Prostate gland (tissue), 2 donors: ENCODE measurements around the gene SLC41A1. TPM values are rescaled to one million over a fixed set of nuclear protein-coding genes. Genes with fewer than 3 reads are reported as not detected.

Source experiments
- DNase-seq: peaks from one replicate; pipeline ENCODE4 v3.0.0-alpha.2; 2019; ENCODE audit warnings: low spot score
- H3K27ac ChIP-seq, 2 donors: fragments of 200-600 bp; sonication (generic); 2 replicates each; pipeline ENCODE4 v1.5.1; 2017 to 2019
- H3K27me3 ChIP-seq: fragments of 200-600 bp; sonication (generic); replicated peaks from 2 replicates; pipeline ENCODE4 v1.5.1; 2019; ENCODE audit not compliant: insufficient read depth
- H3K36me3 ChIP-seq, 2 donors: fragments of 200-600 bp; sonication (generic); 1 replicate in 1 of 2; 2 replicates in 1 of 2; pipeline versions ENCODE4 v1.5.1 to v1.8.1; 2017 to 2019
- H3K4me1 ChIP-seq: fragments of 200-600 bp; sonication (generic); replicated peaks from 2 replicates; pipeline ENCODE4 v1.5.1; 2019
- H3K4me3 ChIP-seq, 2 donors: fragments of 200-600 bp; sonication (generic); 2 replicates each; pipeline ENCODE4 v1.5.1; 2017 to 2019
- H3K9me3 ChIP-seq: fragments of 200-600 bp; sonication (generic); 2 replicates; pipeline ENCODE4 v1.5.1; 2017
- CTCF ChIP-seq, 4 experiments: fragments of 200-600 bp in 2 of 4; fragments of 450-650 bp in 2 of 4; sonication (generic) in 2 of 4; IDR thresholded peaks; 1 replicate in 3 of 4; 2 replicates in 1 of 4; pipeline ENCODE4 v1.5.1; 2016 to 2019; ENCODE audit warnings: antibody characterized with exemption in 4 of 4, mild to moderate bottlenecking in 2 of 4, moderate library complexity in 2 of 4
- POLR2A ChIP-seq: fragments of 450-650 bp; IDR thresholded peaks from one replicate; pipeline ENCODE4 v1.6.1; 2016; ENCODE audit warnings: antibody characterized with exemption, mild to moderate bottlenecking
- POLR2AphosphoS5 ChIP-seq: sonication (generic); formaldehyde crosslinking; IDR thresholded peaks from one replicate; pipeline ENCODE4 v1.6.1; 2017; ENCODE audit warnings: antibody characterized with exemption
- WGBS: methylation state at CpG from one replicate; pipeline ENCODE4 v1.1.5; 2018; 5-methylcytosine and 5-hydroxymethylcytosine counted together
- intact Hi-C: fragments of 100-400 bp; cut with DNase I; formaldehyde crosslinking; loops from one replicate; pipeline ENCODE4 v1.14.2; 2022
- total RNA-seq, 2 donors: library from RNA; depleted of rRNA; stranded (reverse); fragments of >200 nt; gene quantifications; one replicate each; pipeline ENCODE4 v1.1.0, GENCODE V29; 2016

Gene SLC41A1
- total RNA-seq, 2 donors from 2014 or later = 20.3 to 114 TPM

GRCh38 chr1:205842229-205842628, 29.2 kb upstream of the SLC41A1 start:
- no peak overlapping the region for H3K27ac ChIP-seq
- no peaks in the 10 kb centered on the region for H3K27me3 ChIP-seq
- no peak for TF ChIP-seq POLR2A
- TF ChIP-seq POLR2AphosphoS5 = no peak
- no peak for TF ChIP-seq CTCF (IDR thresholded peaks at IDR 0.05)
- DNase-seq = no peak
- no peaks in the 10 kb centered on the region for H3K36me3 ChIP-seq
- intact Hi-C loops = no loop called here
- no peaks in the 10 kb centered on the region for H3K4me1 ChIP-seq
- no peak overlapping the region for H3K4me3 ChIP-seq
- WGBS = 96% methylated on average over 2 of the region's 2 CpGs
- H3K9me3 ChIP-seq = no peaks in the 10 kb centered on the region

- no peak for TF ChIP-seq CTCF (IDR thresholded peaks at IDR 0.05)
- TF ChIP-seq POLR2AphosphoS5 = no peak
- TF ChIP-seq POLR2A = no peak
- Histone ChIP-seq H3K4me3 (no peak overlapping the region), H3K27ac (no peak overlapping the region), H3K4me1 (no peaks in the 10 kb centered on the region), H3K27me3 (no peaks in the 10 kb centered on the region), H3K36me3 (no peaks in the 10 kb centered on the region), H3K9me3 (no peaks in the 10 kb centered on the region)
- intact Hi-C loops = no loop called here
- no peak for DNase-seq
- 88% methylated on average over 4 of the region's 4 CpGs for WGBS
Observed at GRCh38 chr1:205840146-205840923, 27.3 kb upstream of the SLC41A1 start.

GRCh38 chr1:205837382-205837970, 24.5 kb upstream of the SLC41A1 start:
- TF ChIP-seq POLR2A (no peak), CTCF (IDR thresholded peaks at IDR 0.05) (no peak), POLR2AphosphoS5 (no peak)
- no peak for DNase-seq
- no peak overlapping the region for H3K4me3 ChIP-seq
- H3K9me3 ChIP-seq = no peaks in the 10 kb centered on the region
- H3K27me3 ChIP-seq = no peaks in the 10 kb centered on the region
- H3K36me3 ChIP-seq = no peaks in the 10 kb centered on the region
- 91% methylated on average over 7 of the region's 7 CpGs for WGBS
- H3K27ac ChIP-seq = no peak overlapping the region
- intact Hi-C loops = no loop called here
- H3K4me1 ChIP-seq = no peaks in the 10 kb centered on the region

- TF ChIP-seq POLR2AphosphoS5 (no peak), POLR2A (no peak), CTCF (IDR thresholded peaks at IDR 0.05) (no peak)
- intact Hi-C loops = no loop called here
- Histone ChIP-seq H3K27me3 (no peaks in the 10 kb centered on the region), H3K4me1 (no peaks in the 10 kb centered on the region), H3K36me3 (no peaks in the 10 kb centered on the region), H3K9me3 (no peaks in the 10 kb centered on the region), H3K4me3 (no peak overlapping the region), H3K27ac (no peak overlapping the region)
- DNase-seq = no peak
- 40% methylated on average over 4 of the region's 4 CpGs for WGBS
Observed at GRCh38 chr1:205834751-205835150, 21.8 kb upstream of the SLC41A1 start.

GRCh38 chr1:205832326-205832751, 19.3 kb upstream of the SLC41A1 start:
- TF ChIP-seq POLR2AphosphoS5 (no peak), CTCF (IDR thresholded peaks at IDR 0.05) (no peak), POLR2A (no peak)
- Histone ChIP-seq H3K36me3 (no peaks in the 10 kb centered on the region), H3K9me3 (no peaks in the 10 kb centered on the region), H3K4me1 (no peaks in the 10 kb centered on the region), H3K27ac (no peak overlapping the region), H3K4me3 (no peak overlapping the region), H3K27me3 (no peaks in the 10 kb centered on the region)
- no peak for DNase-seq
- 81% methylated on average over 6 of the region's 6 CpGs for WGBS
- intact Hi-C loops = no loop called here
